Muscle of back (tissue), 11 donors: Measurements from ENCODE around the gene TMEM59L. TPM values are rescaled to one million over a fixed set of nuclear protein-coding genes. Genes with fewer than 3 reads are reported as not detected.

ENCODE experiments used
- DNase-seq, 3 donors: peaks; one replicate each; pipeline versions ENCODE4 v3.0.0 to v3.0.0-alpha.2; 2013
- polyA plus RNA-seq, 10 donors: library from polyadenylated mRNA; unstranded; fragments of 120-200 nt; gene quantifications; one replicate each; pipeline ENCODE4 v1.2.1, GENCODE V29; 2013; ENCODE audit not compliant: insufficient read length in 10 of 10

Gene TMEM59L
- polyA plus RNA-seq, 10 donors, result 3.9 to 16.5 (median 10.0) TPM

- DNase-seq, result no peak
Measured at GRCh38 chr19:18656337-18657086, 43.8 kb downstream of the TMEM59L start.

- peak in 1 of 3 donors; percentile 74 for DNase-seq
Measured at GRCh38 chr19:18657590-18658365, 45.1 kb downstream of the TMEM59L start.

DNA sequence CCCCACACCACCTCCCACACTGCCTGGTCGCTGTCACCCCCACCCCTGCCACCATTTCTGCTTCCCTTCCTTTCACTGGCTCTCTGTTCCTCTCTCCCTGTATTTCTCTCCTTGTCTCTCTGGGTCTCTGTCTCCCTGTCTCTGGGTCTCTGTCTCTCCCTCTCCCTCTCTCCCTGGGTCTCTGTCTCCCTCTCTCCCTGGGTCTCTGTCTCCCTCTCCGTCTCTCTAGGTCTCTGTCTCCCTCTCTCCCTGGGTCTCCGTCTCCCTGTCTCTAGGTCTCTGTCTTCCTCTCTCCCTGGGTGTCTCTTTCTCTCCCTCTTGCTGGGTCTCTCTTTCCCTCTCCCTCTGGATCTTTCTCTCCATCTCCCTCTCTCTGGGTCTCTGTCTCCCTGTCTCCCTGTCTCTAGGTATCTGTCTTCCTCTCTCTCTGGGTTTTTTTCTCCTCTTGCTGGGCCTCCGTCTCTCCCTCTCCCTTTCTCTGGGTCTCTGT, 45.7 kb downstream of the TMEM59L start:
- DNase-seq, result no peak

- DNase-seq, result peak; percentile 34 to 91 (median 73)
Measured at GRCh38 chr19:18659281-18660050, 46.8 kb downstream of the TMEM59L start.

- no peak for DNase-seq
Measured at GRCh38 chr19:18660051-18660910, 47.6 kb downstream of the TMEM59L start.

DNA sequence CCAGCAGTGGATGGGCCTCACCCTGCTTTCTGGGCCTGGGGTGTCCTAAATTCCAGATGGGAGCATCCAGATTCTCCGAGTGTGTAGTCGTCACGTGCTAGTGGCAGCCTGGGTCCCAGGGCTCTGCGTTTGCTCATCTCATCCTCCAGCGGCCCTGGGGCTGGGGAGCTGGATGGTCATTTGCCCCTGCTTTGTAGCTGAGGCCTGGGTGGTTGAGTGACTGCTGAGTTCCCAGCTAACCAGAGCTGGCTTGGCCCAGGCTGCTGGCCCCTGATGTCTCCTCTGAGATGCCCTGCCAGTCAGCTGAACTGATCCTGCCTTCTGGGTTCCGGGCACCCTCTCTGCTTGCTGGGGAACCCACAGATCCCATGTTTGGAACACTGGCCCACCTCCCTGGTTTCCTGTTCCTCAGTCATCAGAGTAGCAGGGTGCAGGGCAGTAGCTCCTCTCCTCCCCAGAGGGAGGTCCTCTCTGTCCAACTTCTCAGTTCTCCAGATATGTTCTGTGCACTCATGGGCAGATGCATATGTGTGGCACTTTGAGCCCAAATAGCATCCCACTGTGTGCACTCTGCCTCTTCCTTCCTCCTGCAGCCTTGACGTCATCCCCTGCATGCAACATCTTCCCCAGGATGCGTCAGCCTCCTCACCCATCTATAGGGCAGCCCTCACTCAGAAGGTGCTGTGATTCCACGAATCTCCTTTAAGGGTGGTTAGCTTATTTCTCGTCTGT, 48.4 kb downstream of the TMEM59L start:
- no peak for DNase-seq

DNA sequence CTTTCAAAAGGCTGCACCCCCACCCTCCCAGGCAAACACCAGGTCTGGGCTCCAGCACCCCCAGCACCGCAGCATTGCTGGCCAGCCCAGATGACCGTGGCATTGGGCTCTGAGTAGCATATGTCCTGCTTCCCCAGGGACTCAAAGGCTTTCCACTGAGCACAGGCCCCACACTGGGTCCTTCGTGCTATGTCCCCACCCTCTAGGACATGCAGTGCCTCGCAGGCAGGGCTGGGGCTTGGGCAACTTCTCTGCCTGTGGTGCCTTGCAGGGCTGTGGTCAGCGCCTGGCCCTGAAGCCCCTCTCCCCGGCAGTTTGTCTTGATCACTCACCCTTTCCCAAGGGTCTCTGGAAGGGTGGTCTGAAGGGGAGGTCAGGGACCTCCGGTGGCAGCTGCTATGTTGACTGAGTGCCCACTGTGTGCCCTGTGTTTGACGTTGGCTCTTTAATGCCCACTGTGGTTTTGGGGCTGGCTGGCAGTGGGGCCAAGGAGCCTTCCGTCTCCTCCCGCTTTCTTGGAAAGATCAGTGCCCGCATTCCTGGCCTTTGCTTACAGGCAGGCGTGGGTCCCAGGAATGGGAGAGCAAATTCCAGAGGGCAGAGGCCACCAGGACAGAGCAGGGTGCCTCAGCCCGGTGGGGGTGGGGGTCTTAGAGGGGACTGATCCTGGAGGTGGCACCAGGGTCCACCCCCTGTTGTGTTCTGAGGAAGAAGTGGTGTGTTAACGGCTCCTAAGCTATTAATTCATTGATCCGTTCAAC, 50.5 kb downstream of the TMEM59L start:
- no peak for DNase-seq

- no peak for DNase-seq
Measured at GRCh38 chr19:18663940-18664530, 51.4 kb downstream of the TMEM59L start.

DNA sequence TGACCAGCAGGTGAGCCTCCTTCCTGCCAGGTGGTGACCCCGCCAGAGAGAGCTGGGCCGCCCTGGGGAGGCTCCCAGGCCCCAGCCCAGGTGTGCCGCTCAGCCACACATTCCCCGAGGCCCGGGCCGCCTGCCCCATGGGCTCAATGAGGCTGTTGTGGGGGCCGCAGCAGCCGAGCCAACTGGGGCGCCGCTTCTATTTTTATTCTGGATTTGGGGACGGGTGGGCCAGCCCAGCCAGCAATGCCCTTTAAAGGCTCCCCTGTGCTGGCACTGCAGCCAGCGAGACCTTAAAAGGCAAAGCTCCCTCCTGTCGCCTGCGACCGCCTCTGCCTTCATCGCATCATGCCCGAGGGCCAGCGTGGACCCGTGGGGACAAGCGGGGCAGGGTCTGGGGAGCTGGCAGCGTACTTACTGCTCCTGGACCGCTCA, 53.1 kb downstream of the TMEM59L start:
- DNase-seq, result no peak

DNA sequence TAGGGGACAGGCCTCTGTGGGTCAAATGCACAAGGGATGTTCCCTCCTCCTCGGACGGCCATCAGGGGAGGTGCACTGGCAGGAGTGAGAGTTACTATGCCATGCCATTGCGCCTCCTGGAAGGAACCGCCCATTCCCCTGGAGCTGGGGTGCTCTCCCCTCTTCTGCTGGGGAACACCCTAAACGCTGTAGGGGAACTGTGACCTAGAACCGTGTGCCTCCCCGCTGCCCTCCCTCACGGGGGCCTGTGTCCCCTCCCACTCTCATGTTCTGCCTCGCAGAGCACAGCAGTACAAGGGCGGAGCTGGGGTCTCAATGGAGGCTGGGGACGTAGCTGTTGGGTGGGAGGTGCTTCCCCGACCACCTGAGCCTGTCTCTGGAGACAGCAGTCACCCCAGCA, 53.6 kb downstream of the TMEM59L start:
- DNase-seq, result no peak

- no peak for DNase-seq
Measured at GRCh38 chr19:18666784-18667183, 54.1 kb downstream of the TMEM59L start.

DNA sequence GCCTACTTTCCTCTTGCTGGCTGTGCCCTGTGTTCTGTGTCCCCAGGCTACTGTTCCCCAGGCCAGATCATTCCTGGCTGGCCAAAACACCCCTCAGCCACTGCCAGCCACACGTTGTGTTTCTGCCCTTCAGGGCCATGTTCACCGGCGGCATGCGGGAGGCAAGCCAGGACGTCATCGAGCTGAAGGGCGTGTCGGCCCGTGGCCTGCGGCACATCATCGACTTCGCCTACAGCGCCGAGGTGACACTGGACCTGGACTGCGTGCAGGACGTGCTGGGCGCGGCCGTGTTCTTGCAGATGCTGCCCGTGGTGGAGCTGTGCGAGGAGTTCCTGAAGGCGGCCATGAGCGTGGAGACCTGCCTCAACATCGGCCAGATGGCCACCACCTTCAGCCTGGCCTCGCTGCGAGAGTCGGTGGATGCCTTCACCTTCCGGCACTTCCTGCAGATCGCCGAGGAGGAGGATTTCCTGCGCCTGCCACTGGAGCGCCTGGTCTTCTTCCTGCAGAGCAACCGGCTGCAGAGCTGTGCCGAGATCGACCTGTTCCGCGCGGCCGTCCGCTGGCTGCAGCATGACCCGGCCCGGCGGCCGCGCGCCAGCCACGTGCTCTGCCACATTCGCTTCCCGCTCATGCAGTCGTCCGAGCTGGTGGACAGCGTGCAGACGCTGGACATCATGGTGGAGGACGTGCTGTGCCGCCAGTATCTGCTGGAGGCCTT, 55.0 kb downstream of the TMEM59L start:
- no peak for DNase-seq

- DNase-seq, result no peak
Measured at GRCh38 chr19:18668252-18668631, 55.6 kb downstream of the TMEM59L start.

- no peak for DNase-seq
Measured at GRCh38 chr19:18668744-18669523, 56.3 kb downstream of the TMEM59L start.

- DNase-seq, result no peak
Measured at GRCh38 chr19:18669524-18669817, 56.8 kb downstream of the TMEM59L start.

DNA sequence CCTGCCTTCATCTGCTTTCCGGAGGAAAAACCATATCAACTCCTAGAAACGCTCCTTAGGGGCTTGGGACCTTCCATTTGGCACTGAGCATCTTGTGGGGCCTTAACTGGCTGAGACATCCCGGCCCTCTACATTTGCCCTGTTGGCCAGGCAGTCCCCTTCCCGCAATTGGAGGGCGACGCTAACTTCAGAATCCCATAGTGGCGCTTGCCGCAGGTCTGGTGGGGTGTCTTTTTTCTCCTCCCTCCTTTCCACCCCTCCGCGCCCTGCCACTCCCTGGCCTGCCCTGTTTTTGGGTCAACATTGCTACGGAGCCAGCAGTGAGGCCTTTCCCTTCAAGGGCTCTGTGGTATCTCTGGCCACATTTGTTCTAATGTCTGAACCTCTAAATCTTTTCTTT, 57.2 kb downstream of the TMEM59L start:
- DNase-seq, result no peak

- peak in 1 of 3 donors; percentile 53 for DNase-seq
Measured at GRCh38 chr19:18670312-18670711, 57.6 kb downstream of the TMEM59L start.
